Measurements from ENCODE around the gene NFATC3.

Gene NFATC3

DNA sequence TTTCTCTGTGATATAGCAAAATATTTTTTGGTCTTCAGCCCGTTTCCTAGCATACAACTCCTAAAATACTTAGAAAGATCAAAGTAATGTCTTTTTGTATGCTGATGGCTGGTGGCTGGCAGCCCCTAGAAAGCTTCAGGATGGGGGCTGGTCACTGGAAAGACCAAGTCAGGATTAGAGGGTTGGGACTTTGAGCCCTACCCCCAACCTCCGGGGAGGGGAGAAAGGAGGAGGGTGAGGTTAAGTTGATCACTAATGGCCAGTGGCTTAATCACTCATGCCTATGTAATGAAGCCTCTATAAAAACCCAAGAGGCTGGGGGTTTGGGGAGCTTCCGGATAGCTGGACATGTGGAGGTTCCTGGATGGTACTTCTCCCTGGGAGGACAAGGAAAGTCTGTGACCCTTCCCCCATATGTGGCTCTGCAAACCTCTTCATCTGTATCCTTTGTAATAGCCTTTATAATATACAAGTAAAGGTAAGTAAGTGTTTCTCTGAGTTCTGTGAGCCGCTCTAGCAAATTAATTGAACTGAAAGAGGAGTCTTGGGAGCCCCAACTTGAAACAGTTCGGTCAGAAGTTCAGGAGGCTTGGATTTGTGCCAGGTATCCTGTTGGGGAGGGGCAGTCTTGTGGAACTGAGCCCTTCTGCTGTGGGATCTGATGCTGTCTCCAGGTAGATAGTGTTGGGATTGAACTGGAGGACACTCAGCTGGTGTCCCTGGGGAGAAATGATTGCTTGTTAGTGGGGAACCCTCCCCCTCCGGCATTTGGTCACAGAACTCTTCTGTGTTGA is 182.6 kb downstream of the NFATC3 start:
- TF ChIP-seq, protein P1, sequence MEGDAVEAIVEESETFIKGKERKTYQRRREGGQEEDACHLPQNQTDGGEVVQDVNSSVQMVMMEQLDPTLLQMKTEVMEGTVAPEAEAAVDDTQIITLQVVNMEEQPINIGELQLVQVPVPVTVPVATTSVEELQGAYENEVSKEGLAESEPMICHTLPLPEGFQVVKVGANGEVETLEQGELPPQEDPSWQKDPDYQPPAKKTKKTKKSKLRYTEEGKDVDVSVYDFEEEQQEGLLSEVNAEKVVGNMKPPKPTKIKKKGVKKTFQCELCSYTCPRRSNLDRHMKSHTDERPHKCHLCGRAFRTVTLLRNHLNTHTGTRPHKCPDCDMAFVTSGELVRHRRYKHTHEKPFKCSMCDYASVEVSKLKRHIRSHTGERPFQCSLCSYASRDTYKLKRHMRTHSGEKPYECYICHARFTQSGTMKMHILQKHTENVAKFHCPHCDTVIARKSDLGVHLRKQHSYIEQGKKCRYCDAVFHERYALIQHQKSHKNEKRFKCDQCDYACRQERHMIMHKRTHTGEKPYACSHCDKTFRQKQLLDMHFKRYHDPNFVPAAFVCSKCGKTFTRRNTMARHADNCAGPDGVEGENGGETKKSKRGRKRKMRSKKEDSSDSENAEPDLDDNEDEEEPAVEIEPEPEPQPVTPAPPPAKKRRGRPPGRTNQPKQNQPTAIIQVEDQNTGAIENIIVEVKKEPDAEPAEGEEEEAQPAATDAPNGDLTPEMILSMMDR (IDR thresholded peaks at IDR 0.05): no peak
- DNase-seq (ENCODE audit: low spot score): no peak
- Histone ChIP-seq H3K4me3 (no peak overlapping the region), H3K27ac (no peak overlapping the region)

- TF ChIP-seq, protein P1 (IDR thresholded peaks at IDR 0.05): no peak
- H3K27ac ChIP-seq: no peak overlapping the region
- no peak for DNase-seq (ENCODE audit: low spot score)
- H3K4me3 ChIP-seq: no peak overlapping the region
These were observed 184.6 kb downstream of the NFATC3 start for GRCh38 chr16:68269793-68270192.

GRCh38 chr16:68270353-68270752 is 185.2 kb downstream of the NFATC3 start:
- H3K27ac ChIP-seq: no peak overlapping the region
- no peak for DNase-seq (ENCODE audit: low spot score)
- H3K4me3 ChIP-seq: no peak overlapping the region
- TF ChIP-seq, protein P1 (IDR thresholded peaks at IDR 0.05): no peak

DNA sequence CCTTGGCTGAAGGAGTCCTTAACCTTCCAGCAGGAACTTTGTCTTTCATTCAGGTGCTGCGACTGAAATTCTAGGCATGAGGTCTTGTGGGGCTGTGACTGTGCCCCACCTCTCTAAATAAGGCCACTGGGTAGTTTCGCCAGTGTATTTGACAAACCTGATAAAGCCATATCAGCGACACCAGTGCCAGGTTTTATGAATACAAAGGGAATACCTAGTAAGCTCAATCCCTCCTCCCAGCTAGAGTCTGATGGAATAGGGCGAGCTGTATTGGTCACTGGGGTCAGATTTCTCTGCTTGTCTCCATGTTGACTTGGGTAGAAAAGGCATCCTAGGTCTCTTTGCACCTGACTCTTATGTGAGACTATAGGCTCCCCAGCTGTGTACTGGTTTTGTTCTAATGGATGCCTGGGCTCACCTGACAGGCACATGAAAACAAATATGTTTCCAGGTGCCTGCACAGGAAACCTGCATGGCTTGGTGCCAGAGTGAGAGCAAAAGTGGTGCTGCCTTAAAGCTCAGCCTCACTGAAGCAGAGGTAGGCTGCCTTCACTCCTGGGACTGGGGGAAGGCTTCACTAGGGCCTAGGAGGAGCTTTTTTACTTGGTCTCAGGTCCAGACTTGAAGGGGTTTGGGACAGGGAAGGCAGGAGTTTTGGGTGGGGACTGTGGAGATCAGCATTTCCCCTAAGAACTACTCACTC is 187.5 kb downstream of the NFATC3 start:
- no peak for DNase-seq (ENCODE audit: low spot score)
- no peak overlapping the region for H3K4me3 ChIP-seq
- TF ChIP-seq, protein P1 (IDR thresholded peaks at IDR 0.05): no peak
- H3K27ac ChIP-seq: no peak overlapping the region

DNA sequence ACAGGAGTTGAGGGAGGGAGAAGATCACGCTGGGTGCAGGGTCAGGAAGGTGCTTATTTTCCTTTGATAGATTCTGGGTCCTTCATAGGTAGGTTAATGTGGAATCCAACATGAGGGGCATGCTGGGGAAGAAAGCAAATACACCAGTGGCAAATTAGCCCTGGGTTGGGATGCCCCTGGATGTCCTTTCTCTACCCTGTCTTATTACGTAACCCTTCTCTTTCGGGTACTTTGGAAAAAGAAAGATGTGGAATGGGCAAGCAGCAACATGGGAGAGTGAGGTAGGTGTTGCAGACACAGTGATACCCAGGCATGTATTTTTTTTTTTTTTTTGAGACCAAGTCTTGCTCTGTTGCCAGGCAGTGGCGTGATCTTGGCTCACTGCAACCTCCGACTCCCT is 188.3 kb downstream of the NFATC3 start:
- Histone ChIP-seq H3K27ac (no peak overlapping the region), H3K4me3 (no peak overlapping the region)
- TF ChIP-seq, protein P1 (IDR thresholded peaks at IDR 0.05): no peak
- DNase-seq (ENCODE audit: low spot score): no peak

DNA sequence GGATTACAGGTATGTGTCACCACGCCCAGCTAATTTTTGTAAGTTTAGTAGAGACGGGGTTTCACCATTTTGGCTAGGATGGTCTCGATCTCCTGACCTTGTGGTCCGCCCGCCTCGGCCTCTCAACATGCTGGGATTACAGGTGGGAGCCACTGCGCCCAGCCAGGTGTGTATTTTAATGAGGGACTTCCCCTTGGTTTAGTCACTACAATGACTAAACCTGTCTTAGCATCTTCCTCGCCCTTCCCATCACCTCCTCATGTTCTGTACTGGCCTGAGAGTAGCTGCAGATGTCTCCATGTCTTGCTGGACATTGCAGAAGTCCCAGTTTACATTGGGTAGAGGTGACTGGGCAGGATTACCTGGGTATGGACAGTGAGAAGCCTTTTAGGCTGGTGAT is 188.7 kb downstream of the NFATC3 start:
- TF ChIP-seq, protein P1 (IDR thresholded peaks at IDR 0.05): no peak
- DNase-seq (ENCODE audit: low spot score): no peak
- Histone ChIP-seq H3K4me3 (no peak overlapping the region), H3K27ac (no peak overlapping the region)

DNA sequence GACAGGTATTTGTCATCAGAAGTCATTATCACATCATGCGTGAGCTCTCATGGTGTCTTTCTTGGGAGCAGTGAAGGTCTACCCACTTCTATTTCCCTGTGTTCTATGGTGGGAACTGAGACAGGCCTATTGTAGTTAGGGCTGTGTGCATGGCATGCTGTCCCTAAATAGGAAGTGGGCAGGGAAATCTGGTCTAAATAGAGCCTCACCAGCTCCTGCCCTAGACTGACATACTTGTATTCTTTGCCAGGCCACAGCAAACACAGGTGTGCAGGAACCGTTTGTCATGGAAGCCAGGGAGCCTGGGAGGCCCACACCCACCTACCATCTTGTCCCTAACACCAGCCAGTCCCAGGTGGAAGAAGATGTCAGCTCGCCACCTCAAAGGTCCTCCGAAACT is 189.3 kb downstream of the NFATC3 start:
- no peak for DNase-seq (ENCODE audit: low spot score)
- H3K4me3 ChIP-seq: no peak overlapping the region
- H3K27ac ChIP-seq: no peak overlapping the region
- TF ChIP-seq, protein P1 (IDR thresholded peaks at IDR 0.05): no peak
